22Rv1 (cell line): ENCODE measurements around the gene ACTN2.

ENCODE experiments used
- ZFX ChIP-seq: fragments of 450-650 bp; IDR thresholded peaks from 2 replicates; pipeline ENCODE4 v1.6.1; 2017; ENCODE audit warnings: antibody characterized with exemption, borderline replicate concordance
- TF ChIP-seq, protein P1 (sequence below): fragments of 450-650 bp; IDR thresholded peaks from 2 replicates; pipeline ENCODE4 v1.5.1; 2017; ENCODE audit warnings: mild to moderate bottlenecking

DNA sequence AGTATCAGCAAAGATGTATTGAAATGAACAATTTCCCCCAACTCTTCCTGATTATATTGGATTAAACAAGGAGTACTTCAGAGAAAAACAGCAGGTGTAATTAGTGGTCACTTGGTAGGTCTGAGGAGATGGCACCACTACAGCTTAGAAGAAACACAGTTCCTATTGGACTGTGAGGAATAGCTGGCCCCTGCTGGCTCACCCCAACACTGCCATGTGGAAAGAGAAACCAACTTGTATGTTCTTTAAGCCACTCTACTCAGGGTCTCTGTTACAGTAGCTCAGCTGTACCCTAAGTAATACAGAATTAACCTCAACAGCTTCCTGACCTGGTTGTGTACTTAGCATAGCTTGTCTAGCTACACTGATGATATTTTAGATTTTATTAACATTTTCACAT lies 82.3 kb downstream of the ACTN2 start:
- TF ChIP-seq, protein P1, sequence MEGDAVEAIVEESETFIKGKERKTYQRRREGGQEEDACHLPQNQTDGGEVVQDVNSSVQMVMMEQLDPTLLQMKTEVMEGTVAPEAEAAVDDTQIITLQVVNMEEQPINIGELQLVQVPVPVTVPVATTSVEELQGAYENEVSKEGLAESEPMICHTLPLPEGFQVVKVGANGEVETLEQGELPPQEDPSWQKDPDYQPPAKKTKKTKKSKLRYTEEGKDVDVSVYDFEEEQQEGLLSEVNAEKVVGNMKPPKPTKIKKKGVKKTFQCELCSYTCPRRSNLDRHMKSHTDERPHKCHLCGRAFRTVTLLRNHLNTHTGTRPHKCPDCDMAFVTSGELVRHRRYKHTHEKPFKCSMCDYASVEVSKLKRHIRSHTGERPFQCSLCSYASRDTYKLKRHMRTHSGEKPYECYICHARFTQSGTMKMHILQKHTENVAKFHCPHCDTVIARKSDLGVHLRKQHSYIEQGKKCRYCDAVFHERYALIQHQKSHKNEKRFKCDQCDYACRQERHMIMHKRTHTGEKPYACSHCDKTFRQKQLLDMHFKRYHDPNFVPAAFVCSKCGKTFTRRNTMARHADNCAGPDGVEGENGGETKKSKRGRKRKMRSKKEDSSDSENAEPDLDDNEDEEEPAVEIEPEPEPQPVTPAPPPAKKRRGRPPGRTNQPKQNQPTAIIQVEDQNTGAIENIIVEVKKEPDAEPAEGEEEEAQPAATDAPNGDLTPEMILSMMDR, result no peak
- no peak for TF ChIP-seq ZFX
